Measurements from ENCODE around the gene RPS6KC1. TPM values are rescaled to one million over a fixed set of nuclear protein-coding genes. Genes with fewer than 3 reads are reported as not detected.
A peak's percentile ranks its signal among the peaks of the same experiment; 100 is the strongest.

Gene RPS6KC1
- total RNA-seq, 1 donor from 2014 or later: 27.8 TPM

GRCh38 chr1:213276236-213276635, 225.2 kb downstream of the RPS6KC1 start:
- H3K27me3 Mint-ChIP-seq: no peaks in the 10 kb centered on the region
- no peak for TF ChIP-seq CTCF (IDR thresholded peaks at IDR 0.05; ENCODE audit: unreplicated experiment)
- H3K4me3 Mint-ChIP-seq (ENCODE audit: low read depth): no peak overlapping the region
- H3K36me3 Mint-ChIP-seq (ENCODE audit: insufficient read depth): peaks cover 12% of the 10 kb centered on the region
- DNase-seq (ENCODE audit: low spot score, unreplicated experiment): no peak
- H3K27ac Mint-ChIP-seq: no peak overlapping the region
- H3K4me1 Mint-ChIP-seq (ENCODE audit: low read depth): peaks cover 3% of the 10 kb centered on the region
- H3K9me3 Mint-ChIP-seq (ENCODE audit: low read depth): no peaks in the 10 kb centered on the region

DNA sequence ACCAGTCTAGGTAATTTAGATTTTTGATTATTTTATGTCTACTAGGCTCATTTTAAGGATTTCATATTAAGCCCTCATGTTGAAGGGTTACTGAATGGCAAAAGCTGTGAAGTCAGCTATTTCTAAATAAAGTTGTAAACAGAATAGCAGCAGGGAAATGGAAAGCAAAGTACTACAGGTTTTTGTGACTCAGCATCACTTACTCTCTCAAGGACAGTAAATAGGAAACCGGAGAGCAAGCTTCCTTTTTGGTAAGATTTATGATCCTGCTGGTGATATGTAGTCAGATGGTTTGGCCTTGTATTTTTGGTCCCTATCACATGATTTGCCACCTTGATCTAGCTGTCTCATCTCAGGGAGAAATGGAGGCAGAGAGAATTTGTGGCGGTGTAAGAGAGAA, 226.0 kb downstream of the RPS6KC1 start:
- no peaks in the 10 kb centered on the region for H3K27me3 Mint-ChIP-seq
- peaks cover 12% of the 10 kb centered on the region for H3K36me3 Mint-ChIP-seq (ENCODE audit: insufficient read depth)
- H3K27ac Mint-ChIP-seq: no peak overlapping the region
- H3K9me3 Mint-ChIP-seq (ENCODE audit: low read depth): no peaks in the 10 kb centered on the region
- H3K4me1 Mint-ChIP-seq (ENCODE audit: low read depth): peaks cover 3% of the 10 kb centered on the region
- TF ChIP-seq CTCF (IDR thresholded peaks at IDR 0.05; ENCODE audit: unreplicated experiment): no peak
- no peak overlapping the region for H3K4me3 Mint-ChIP-seq (ENCODE audit: low read depth)
- DNase-seq (ENCODE audit: low spot score, unreplicated experiment): no peak

- H3K27me3 Mint-ChIP-seq: no peaks in the 10 kb centered on the region
- no peak for TF ChIP-seq CTCF (IDR thresholded peaks at IDR 0.05; ENCODE audit: unreplicated experiment)
- no peak overlapping the region for H3K4me3 Mint-ChIP-seq (ENCODE audit: low read depth)
- peaks cover 6% of the 10 kb centered on the region for H3K4me1 Mint-ChIP-seq (ENCODE audit: low read depth)
- H3K9me3 Mint-ChIP-seq (ENCODE audit: low read depth): no peaks in the 10 kb centered on the region
- no peak overlapping the region for H3K27ac Mint-ChIP-seq
- peaks cover 3% of the 10 kb centered on the region for H3K36me3 Mint-ChIP-seq (ENCODE audit: insufficient read depth)
- no peak for DNase-seq (ENCODE audit: low spot score, unreplicated experiment)
Observed at GRCh38 chr1:213279410-213279809, 228.4 kb downstream of the RPS6KC1 start.

GRCh38 chr1:213281640-213282301, 230.7 kb downstream of the RPS6KC1 start:
- H3K27me3 Mint-ChIP-seq: no peaks in the 10 kb centered on the region
- no peak overlapping the region for H3K4me3 Mint-ChIP-seq (ENCODE audit: low read depth)
- TF ChIP-seq CTCF (IDR thresholded peaks at IDR 0.05; ENCODE audit: unreplicated experiment): no peak
- H3K4me1 Mint-ChIP-seq (ENCODE audit: low read depth): peaks cover 3% of the 10 kb centered on the region
- no peak for DNase-seq (ENCODE audit: low spot score, unreplicated experiment)
- no peaks in the 10 kb centered on the region for H3K9me3 Mint-ChIP-seq (ENCODE audit: low read depth)
- H3K36me3 Mint-ChIP-seq (ENCODE audit: insufficient read depth): no peaks in the 10 kb centered on the region
- peak overlapping the region; percentile 22 for H3K27ac Mint-ChIP-seq

DNA sequence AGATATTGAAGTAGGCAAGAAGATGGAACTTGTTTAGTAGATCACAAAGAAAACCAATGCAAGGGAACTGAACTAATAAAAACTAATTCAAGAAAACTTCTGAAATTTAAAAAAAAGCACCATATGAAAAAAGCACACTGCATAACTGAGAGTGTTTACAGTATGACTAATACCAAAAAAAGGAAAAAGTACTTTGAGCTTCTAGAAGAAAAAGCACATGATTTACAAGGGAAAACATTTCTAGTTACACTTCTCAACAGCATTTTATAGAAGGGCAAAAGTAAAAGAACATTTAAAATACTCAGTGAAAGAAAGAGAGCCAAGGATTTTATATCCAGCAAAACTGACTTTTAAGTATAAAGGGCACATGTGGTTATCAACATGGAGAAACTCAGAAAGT, 233.6 kb downstream of the RPS6KC1 start:
- no peak for TF ChIP-seq CTCF (IDR thresholded peaks at IDR 0.05; ENCODE audit: unreplicated experiment)
- H3K4me3 Mint-ChIP-seq (ENCODE audit: low read depth): no peak overlapping the region
- no peaks in the 10 kb centered on the region for H3K36me3 Mint-ChIP-seq (ENCODE audit: insufficient read depth)
- no peaks in the 10 kb centered on the region for H3K27me3 Mint-ChIP-seq
- H3K27ac Mint-ChIP-seq: no peak overlapping the region
- H3K9me3 Mint-ChIP-seq (ENCODE audit: low read depth): no peaks in the 10 kb centered on the region
- H3K4me1 Mint-ChIP-seq (ENCODE audit: low read depth): peaks cover 3% of the 10 kb centered on the region
- DNase-seq (ENCODE audit: low spot score, unreplicated experiment): no peak

All from progenitor cell of endocrine pancreas (in vitro differentiated cells).